ENCODE data around the gene MPC2. TPM values are rescaled to one million over a fixed set of nuclear protein-coding genes. Genes with fewer than 3 reads are reported as not detected.

MPC2 gene
- total and polyA plus RNA-seq, 2 of the 8 experiments (the other 6 are each of a cell fraction or from before 2014, with no cell fraction given), result 18.6 to 40.9 TPM

GRCh38 chr1:167927046-167927754, 9.7 kb downstream of the MPC2 start:
- H3K56ac ChIP-seq (replicated peaks; ENCODE audit: insufficient read length, low read depth, low read length), result no peak overlapping the region
- no peak overlapping the region for H4K8ac ChIP-seq (ENCODE audit: extremely low read depth, insufficient read depth, low read length)
- H3K9me3 ChIP-seq (ENCODE audit: insufficient read depth in 2 of 2, low read depth in 1 of 2, low read length in 1 of 2), result no peaks in the 10 kb centered on the region
- H2BK120ac ChIP-seq (replicated peaks; ENCODE audit: low read depth, low read length), result no peak overlapping the region
- no peaks in the 10 kb centered on the region for H3K27me3 ChIP-seq (replicated peaks in 1 of 4; ENCODE audit: control insufficient read depth in 3 of 4, extremely low read depth in 1 of 4, insufficient read depth in 3 of 4, low read length in 3 of 4)
- no peak overlapping the region for H2AK5ac ChIP-seq (ENCODE audit: low read depth, low read length)
- H2AFZ ChIP-seq (ENCODE audit: low read length), result no peak overlapping the region
- peaks cover 0 to 3% (median 0%) of the 10 kb centered on the region in 4 experiments; a peak in 1 of 7 replicates for H3K4me1 ChIP-seq (replicated peaks in 1 of 4; ENCODE audit: control insufficient read depth in 3 of 4, insufficient read depth in 4 of 4, low read length in 3 of 4)
- ChIA-PET CTCF (ENCODE audit: partially characterized antibody) (interaction anchor here (1.3 to 2.2 kb wide), 2 partner anchors 13 to 22 kb away, joined by 4 to 6 read pairs; partner anchors contain the start of gene ADCY10), POLR2A (ENCODE audit: partially characterized antibody) (interaction anchor here (0.9 to 3.3 kb wide), 3 partner anchors 9 to 12 kb away, joined by 3 to 19 read pairs (median 4); partner anchors contain the start of genes DCAF6 and MPC2)
- H4K20me1 ChIP-seq (replicated peaks in 1 of 2; ENCODE audit: control insufficient read depth in 1 of 2, insufficient read depth in 2 of 2, low read length in 2 of 2), result peaks cover 0 to 2% of the 10 kb centered on the region in 2 experiments
- FAIRE-seq, result no peak
- H3K4ac ChIP-seq (replicated peaks; ENCODE audit: insufficient read length, low read depth, low read length), result no peak overlapping the region
- no peaks in the 10 kb centered on the region for H3K23me2 ChIP-seq (ENCODE audit: low read depth, low read length)
- H2BK20ac ChIP-seq (ENCODE audit: low read length), result no peak overlapping the region
- WGBS, 2 experiments (ENCODE audit: extremely low coverage in 1 of 2, insufficient coverage in 1 of 2, insufficient read length in 1 of 2, insufficient replicate concordance in 2 of 2, low coverage in 1 of 2, low lambda C conversion rate in 2 of 2, missing lambda C conversion rate in 1 of 2), result 86% methylated on average over 4 of the region's 4 CpGs; no CpG with 5 or more reads in 1 of the 2 experiments
- H3K18ac ChIP-seq (ENCODE audit: extremely low read depth, low read length), result no peak overlapping the region
- H3K79me2 ChIP-seq (ENCODE audit: control insufficient read depth in 1 of 2, insufficient read depth in 2 of 2, low read length in 2 of 2), result 0 out of 4 replicates have a peak, but pooled peaks cover 0 to 5% of the 10 kb centered on the region in 2 experiments
- H3K9ac ChIP-seq (replicated peaks in 1 of 4; ENCODE audit: extremely low read depth in 1 of 4, low read depth in 3 of 4, low read length in 3 of 4), result no peak overlapping the region
- no peak for DNase-seq (ENCODE audit: low read depth in 1 of 2, low spot score in 2 of 2)
- no peak overlapping the region for H2BK5ac ChIP-seq (ENCODE audit: low read depth, low read length)
- no peak overlapping the region for H3K4me3 ChIP-seq (ENCODE audit: extremely low read depth in 1 of 4, insufficient read depth in 2 of 4, low read depth in 3 of 4, low read length in 4 of 4)
- no peaks in the 10 kb centered on the region for H3K36me3 ChIP-seq (ENCODE audit: control insufficient read depth in 2 of 4, insufficient read depth in 4 of 4, low read length in 3 of 4)
- H3K27ac ChIP-seq (ENCODE audit: low read depth, low read length), result no peak overlapping the region
- TF ChIP-seq ZNF274 (IDR thresholded peaks at IDR 0.05; ENCODE audit: borderline replicate concordance, extremely low read depth, low read length) (no peak), CEBPB (IDR thresholded peaks at IDR 0.05; ENCODE audit: low read depth, low read length) (no peak), SRF (IDR thresholded peaks at IDR 0.05; ENCODE audit: low read depth, low read length) (no peak), CTBP2 (IDR thresholded peaks at IDR 0.05; ENCODE audit: borderline replicate concordance, insufficient read depth, insufficient read length, low read length) (no peak), YY1 (IDR thresholded peaks at IDR 0.05; ENCODE audit: low read depth, low read length) (no peak), NRF1 (IDR thresholded peaks at IDR 0.05; ENCODE audit: low read depth, low read length) (no peak)
- no peak overlapping the region for H3K4me2 ChIP-seq (ENCODE audit: insufficient read depth in 1 of 2, low read depth in 2 of 2, low read length in 2 of 2)
- no peak overlapping the region for H2BK15ac ChIP-seq (ENCODE audit: low read length)
- H4K91ac ChIP-seq (replicated peaks; ENCODE audit: insufficient read length, low read length), result no peak overlapping the region
- H4K5ac ChIP-seq (ENCODE audit: insufficient read length, low read depth, low read length), result no peak overlapping the region
- H3K23ac ChIP-seq (ENCODE audit: insufficient read length), result no peak overlapping the region
- H3K79me1 ChIP-seq (ENCODE audit: low read depth, low read length), result no peaks in the 10 kb centered on the region; the same call in 1 of the 2 replicates
- H2BK12ac ChIP-seq (ENCODE audit: low read depth, low read length), result no peak overlapping the region
- H3K14ac ChIP-seq (ENCODE audit: insufficient read length), result no peak overlapping the region
